HFF-Myc (cell line): ENCODE data around the gene ABCD1.
A peak's percentile ranks its signal among the peaks of the same experiment; 100 is the strongest.

Source experiments
- DNase-seq: peaks from one replicate; pipeline ENCODE4 v3.0.0-alpha.2; 2011; ENCODE audit warnings: low read depth; ENCODE audit errors: extremely low read depth
- H3K4me3 ChIP-seq: replicated peaks from 2 replicates; pipeline ENCODE4 v1.5.1; 2011; ENCODE audit warnings: low read depth, mild to moderate bottlenecking, control low read depth, low read length
- TF ChIP-seq, protein P1 (sequence below): IDR thresholded peaks from 2 replicates; pipeline ENCODE4 v1.5.1; 2012; ENCODE audit warnings: mild to moderate bottlenecking, low read depth, low read length, control low read depth; ENCODE audit errors: missing control alignments

The ABCD1 gene

DNA sequence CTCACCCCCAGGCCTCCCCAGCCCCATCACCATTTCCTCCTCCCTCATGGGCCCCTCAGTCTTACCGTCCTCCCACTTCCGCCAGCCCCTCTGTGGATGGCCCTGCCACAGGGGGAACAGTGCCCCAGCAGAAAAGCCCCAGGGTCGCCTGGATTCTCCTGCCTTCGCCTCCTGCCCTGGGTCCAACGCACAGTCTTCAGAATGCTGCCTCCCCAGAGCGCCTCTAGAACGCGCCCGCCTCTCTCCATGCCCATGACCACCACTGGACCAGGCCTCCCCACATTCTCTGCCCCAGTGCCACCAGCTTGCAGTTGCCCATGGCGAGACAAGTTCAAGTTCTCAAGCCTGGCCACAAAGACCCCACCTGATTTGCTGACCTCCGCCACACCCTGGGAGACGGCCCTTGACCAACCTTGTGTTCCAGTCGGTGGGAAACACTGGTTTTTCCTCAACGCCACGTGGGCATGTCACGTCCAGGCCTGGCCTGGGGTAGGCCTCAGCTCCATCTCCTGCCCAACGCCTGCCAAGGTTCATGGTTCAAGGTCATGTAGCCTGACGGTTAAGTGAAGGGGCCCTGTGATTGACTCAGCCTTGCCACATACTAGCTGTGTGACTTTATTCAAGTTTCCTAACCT is 38.8 kb downstream of the ABCD1 start:
- no peak overlapping the region for H3K4me3 ChIP-seq
- DNase-seq: no peak
- TF ChIP-seq, protein P1, sequence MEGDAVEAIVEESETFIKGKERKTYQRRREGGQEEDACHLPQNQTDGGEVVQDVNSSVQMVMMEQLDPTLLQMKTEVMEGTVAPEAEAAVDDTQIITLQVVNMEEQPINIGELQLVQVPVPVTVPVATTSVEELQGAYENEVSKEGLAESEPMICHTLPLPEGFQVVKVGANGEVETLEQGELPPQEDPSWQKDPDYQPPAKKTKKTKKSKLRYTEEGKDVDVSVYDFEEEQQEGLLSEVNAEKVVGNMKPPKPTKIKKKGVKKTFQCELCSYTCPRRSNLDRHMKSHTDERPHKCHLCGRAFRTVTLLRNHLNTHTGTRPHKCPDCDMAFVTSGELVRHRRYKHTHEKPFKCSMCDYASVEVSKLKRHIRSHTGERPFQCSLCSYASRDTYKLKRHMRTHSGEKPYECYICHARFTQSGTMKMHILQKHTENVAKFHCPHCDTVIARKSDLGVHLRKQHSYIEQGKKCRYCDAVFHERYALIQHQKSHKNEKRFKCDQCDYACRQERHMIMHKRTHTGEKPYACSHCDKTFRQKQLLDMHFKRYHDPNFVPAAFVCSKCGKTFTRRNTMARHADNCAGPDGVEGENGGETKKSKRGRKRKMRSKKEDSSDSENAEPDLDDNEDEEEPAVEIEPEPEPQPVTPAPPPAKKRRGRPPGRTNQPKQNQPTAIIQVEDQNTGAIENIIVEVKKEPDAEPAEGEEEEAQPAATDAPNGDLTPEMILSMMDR: no peak

DNA sequence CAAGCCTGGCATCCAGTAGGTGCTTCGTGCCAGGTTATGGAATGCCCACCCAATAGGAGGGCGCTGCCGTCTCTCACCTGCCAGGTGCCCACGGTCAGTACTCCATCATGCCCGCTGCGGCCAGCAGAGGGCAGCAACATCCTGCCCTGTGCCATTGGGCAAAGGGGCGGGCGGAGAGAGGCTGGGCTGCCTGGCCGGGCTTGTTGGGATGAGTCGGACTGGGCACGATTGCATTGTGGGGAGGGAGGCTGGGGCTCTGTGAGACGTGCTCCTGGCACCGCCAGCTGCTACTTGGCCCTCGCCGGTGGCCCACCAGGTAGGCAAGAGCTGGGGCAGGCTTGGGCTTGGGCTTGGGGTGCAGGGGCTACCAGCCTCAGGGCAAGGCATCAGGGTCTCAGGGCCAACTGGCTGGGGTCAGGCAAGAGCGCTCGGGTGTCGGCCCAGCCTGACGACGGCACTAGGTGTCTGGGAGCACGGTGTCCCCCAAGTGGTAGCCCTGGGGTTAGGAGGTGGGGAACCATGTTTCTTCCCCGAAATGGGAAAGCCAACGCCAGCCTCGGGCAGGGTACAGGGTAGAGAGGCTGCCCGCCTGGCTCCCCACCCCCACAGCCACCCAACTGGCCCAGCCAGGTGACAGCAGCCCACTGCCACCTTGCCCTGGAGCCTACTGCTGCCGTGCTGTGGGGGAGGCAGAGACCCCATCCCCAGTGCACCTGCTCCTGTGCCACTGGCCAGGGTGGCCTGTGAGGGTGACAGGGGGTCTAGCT is 39.5 kb downstream of the ABCD1 start, which contains the start of gene PLXNB3:
PLXNB3 (plus strand) TSS at position 261 of the 767 bp plus-strand sequence. CDS start 1,287 bp downstream, outside the sequence.
- peak within 1 kb of the TSS; percentile 48; the same call in 1 of the 2 replicates for H3K4me3 ChIP-seq

DNA sequence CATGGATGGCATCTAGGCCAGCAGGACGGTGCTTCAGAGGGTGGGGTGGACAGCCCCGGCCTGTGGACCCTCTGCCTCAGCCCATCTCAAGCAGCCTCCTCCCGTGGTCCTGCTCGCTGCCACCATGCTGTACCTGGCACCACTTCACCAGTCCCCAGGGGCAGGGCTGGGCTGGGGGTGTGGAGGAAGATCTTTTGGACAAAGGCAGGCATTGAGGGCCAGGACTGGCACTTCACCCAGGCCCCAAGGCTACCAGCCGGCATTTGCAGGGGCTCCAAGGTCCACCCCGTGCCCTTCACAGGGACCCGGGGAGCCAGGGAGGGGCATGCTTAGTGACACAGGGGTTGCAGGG is 40.1 kb downstream of the ABCD1 start:
- TF ChIP-seq, protein P1: no peak
- DNase-seq: no peak
- H3K4me3 ChIP-seq: no peak overlapping the region; the same call in 1 of the 2 replicates

More for the DNA sequence above, 39.5 kb downstream of the ABCD1 start, which contains the start of gene PLXNB3:
- TF ChIP-seq, protein P1: peak; percentile 70
- DNase-seq: no peak

DNA sequence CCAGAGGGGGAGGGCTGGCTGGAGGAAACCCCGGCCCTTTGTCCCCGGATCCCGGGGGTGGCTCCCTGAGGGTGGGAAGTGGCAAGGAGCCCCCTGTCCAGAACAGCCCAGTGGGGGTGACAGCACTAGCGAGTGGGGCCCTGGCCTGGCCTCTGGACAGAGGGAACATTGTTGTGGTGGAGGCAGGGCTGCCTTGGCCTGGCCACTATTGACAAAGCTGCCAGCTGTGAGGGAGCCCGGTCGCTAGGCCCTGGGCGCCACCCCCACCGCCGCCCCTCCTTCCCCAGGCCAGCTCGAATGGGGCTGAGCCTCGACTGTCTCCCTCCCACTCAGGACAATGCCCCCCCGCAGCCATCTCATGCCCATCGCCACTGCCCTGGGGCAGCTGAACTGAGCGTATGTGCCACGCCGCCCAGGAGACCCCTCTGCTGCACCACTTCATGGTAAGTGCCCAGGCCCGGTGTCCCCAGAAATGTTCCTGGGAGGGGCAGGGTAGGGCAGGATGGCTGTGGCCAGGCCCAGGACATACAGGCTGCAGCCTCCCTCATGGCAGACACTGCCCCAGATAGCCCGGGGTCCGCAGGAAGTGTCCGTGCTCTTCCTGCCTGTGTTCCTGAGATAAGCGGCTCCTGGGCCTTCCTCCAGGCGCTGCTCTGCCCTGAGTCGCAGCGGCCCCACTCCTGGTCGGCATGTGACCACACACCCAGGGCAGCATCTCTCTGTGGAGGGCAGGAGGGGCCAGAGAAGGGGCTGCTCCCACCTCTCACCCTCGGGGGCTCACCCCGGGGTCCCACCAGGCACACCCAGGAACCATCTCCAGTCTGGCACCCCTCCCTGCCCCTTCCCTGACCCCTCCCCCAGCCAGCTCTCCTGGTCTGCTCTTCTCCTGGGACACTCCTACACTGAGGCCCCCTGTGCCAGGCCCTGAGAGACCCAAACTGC is 40.8 kb downstream of the ABCD1 start:
- TF ChIP-seq, protein P1: no peak
- no peak for DNase-seq

DNA sequence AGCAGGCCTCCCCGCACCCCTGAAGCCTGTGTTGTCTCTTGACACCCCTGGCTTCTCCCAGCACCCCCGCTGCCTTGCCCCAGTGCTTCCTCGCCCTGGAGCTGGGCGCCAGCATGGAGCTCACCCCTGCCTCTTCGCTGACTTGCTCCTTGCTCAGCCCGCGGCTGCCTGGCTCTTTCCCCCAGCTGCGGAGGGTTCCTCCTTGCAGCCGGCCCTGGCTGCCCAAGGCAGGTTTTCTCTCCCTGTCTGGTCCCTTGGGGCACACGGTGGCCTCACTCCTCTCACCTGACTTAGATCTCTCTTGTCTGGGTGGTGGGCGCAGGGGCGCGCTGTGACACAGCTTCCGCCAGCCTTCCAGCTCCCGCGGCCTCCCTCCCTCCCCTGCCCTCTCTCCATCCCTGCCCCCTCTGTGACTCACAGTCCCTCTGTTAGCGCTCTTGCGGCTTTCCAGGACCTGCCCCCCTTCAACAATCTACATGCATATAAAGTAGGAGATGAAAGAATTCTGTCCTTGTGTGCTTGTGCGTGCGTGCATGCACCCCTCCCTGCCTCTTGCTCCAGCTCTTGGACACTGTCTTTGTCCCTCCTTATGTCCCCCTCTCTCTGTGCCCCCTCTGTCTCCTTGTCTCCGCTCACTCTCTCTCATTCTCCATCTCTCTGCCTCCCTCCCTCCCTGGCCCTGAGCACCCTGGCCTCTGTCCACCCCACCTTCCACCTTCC is 41.6 kb downstream of the ABCD1 start:
- DNase-seq: peak; percentile 27
- TF ChIP-seq, protein P1: no peak
- peak overlapping the region; percentile 48 for H3K4me3 ChIP-seq

More for the DNA sequence above, 40.8 kb downstream of the ABCD1 start:
- peak overlapping the region; percentile 48 for H3K4me3 ChIP-seq
